Sigmoid colon (tissue), 7 donors: ENCODE measurements around the gene INVS. TPM values are rescaled to one million over a fixed set of nuclear protein-coding genes. Genes with fewer than 3 reads are reported as not detected.

ENCODE experiments used
- DNase-seq: peaks from one replicate; pipeline ENCODE4 v3.0.0-alpha.2; 2019
- H3K27ac ChIP-seq, 4 donors: fragments of 200-600 bp; sonication (generic); one replicate each; pipeline ENCODE4 v1.5.1; 2016 to 2019; ENCODE audit warnings: mild to moderate bottlenecking in 1 of 4
- H3K27me3 ChIP-seq, 3 donors: fragments of 200-600 bp; sonication (generic); one replicate each; pipeline ENCODE4 v1.5.1; 2019; ENCODE audit warnings: mild to moderate bottlenecking in 1 of 3
- H3K36me3 ChIP-seq, 4 donors: fragments of 200-600 bp; sonication (generic); one replicate each; pipeline ENCODE4 v1.5.1; 2016 to 2019
- H3K4me1 ChIP-seq, 4 donors: fragments of 200-600 bp; sonication (generic); one replicate each; pipeline ENCODE4 v1.5.1; 2017 to 2019
- H3K4me3 ChIP-seq, 4 donors: fragments of 200-600 bp; sonication (generic); one replicate each; pipeline ENCODE4 v1.5.1; 2017 to 2019; ENCODE audit warnings: mild to moderate bottlenecking in 2 of 4, moderate library complexity in 1 of 4
- H3K9me3 ChIP-seq, 4 donors: fragments of 200-600 bp in 3 of 4; sonication (generic) in 3 of 4; one replicate each; pipeline versions ENCODE4 v1.5.1 to v1.6.1; 2013 to 2019
- CTCF ChIP-seq, 4 experiments: fragments of 450-650 bp in 3 of 4; fragments of 200-600 bp in 1 of 4; IDR thresholded peaks; one replicate each; pipeline ENCODE4 v1.5.1; 2016 to 2019; ENCODE audit warnings: antibody characterized with exemption in 4 of 4, mild to moderate bottlenecking in 3 of 4, moderate library complexity in 2 of 4
- EP300 ChIP-seq, 4 donors: sonication (generic); formaldehyde crosslinking; IDR thresholded peaks; one replicate each; pipeline ENCODE4 v1.6.1; 2017; ENCODE audit warnings: antibody characterized with exemption in 4 of 4
- POLR2A ChIP-seq, 2 donors: fragments of 450-650 bp; IDR thresholded peaks; one replicate each; pipeline ENCODE4 v1.6.1; 2016; ENCODE audit warnings: antibody characterized with exemption in 2 of 2, mild to moderate bottlenecking in 2 of 2, moderate library complexity in 2 of 2
- POLR2AphosphoS5 ChIP-seq, 4 donors: sonication (generic); formaldehyde crosslinking; IDR thresholded peaks; one replicate each; pipeline ENCODE4 v1.6.1; 2017; ENCODE audit warnings: antibody characterized with exemption in 4 of 4
- WGBS, 2 donors: extraction: QIAGEN DNeasy Blood & Tissue Kit; methylation state at CpG; one replicate each; pipeline ENCODE4 v1.1.7; 2013; 5-methylcytosine and 5-hydroxymethylcytosine counted together
- intact Hi-C: fragments of 100-400 bp; cut with DNase I; formaldehyde crosslinking; loops from one replicate; pipeline ENCODE4 v1.15.1; 2023
- polyA plus RNA-seq, 3 donors: library from polyadenylated mRNA; stranded (reverse); fragments of 200-250 nt; gene quantifications; one replicate each; pipeline ENCODE4 v1.2.3, GENCODE V29; 2013
- total RNA-seq, 4 donors: library from RNA; depleted of rRNA; stranded (reverse); fragments of >200 nt; gene quantifications; one replicate each; pipeline ENCODE4 v1.1.0, GENCODE V29; 2016
- donor health status: healthy with polysubstance abuse.
- donor health status: Bipolar disorder and iron deficiency.
- donor health status: healthy.

INVS gene
- total and polyA plus RNA-seq, 7 donors = 1.2 to 41.3 (median 27.4) TPM

GRCh38 chr9:100096378-100096916 lies 2.6 kb upstream of the INVS start:
- Histone ChIP-seq H3K4me1 (peaks cover 0 to 31% (median 18%) of the 10 kb centered on the region in 4 donors), H3K27ac (no peak overlapping the region), H3K27me3 (no peaks in the 10 kb centered on the region), H3K9me3 (no peaks in the 10 kb centered on the region), H3K36me3 (no peaks in the 10 kb centered on the region), H3K4me3 (no peak overlapping the region)
- TF ChIP-seq CTCF (IDR thresholded peaks at IDR 0.05) (no peak), EP300 (IDR thresholded peaks at IDR 0.05) (no peak), POLR2A (IDR thresholded peaks at IDR 0.05) (no peak), POLR2AphosphoS5 (IDR thresholded peaks at IDR 0.05) (no peak)
- intact Hi-C loops = no loop called here
- WGBS, 2 donors = 79 to 84% methylated on average over 3 of the region's 3 CpGs
- no peak for DNase-seq

GRCh38 chr9:100098046-100098886 lies 777 bp upstream of the INVS start:
- Histone ChIP-seq H3K36me3 (peaks cover 0 to 9% (median 0%) of the 10 kb centered on the region in 4 donors), H3K9me3 (no peaks in the 10 kb centered on the region), H3K4me1 (peaks cover 0 to 31% (median 18%) of the 10 kb centered on the region in 4 donors), H3K27me3 (no peaks in the 10 kb centered on the region), H3K4me3 (peak overlapping the region; percentile 83 to 92 (median 86)), H3K27ac (peak overlapping the region; percentile 88 to 93 (median 92))
- peak; percentile 69 for DNase-seq
- intact Hi-C loops = loop anchor here (2.0 kb wide), 1 partner anchor 277 kb away; the partner anchor contains the start of gene NR4A3
- WGBS, 2 donors = 0 to 1% methylated on average over 37 of the region's 37 CpGs
- TF ChIP-seq POLR2A (IDR thresholded peaks at IDR 0.05) (no peak), POLR2AphosphoS5 (IDR thresholded peaks at IDR 0.05) (peak in 1 of 4 donors; percentile 8)

GRCh38 chr9:100099722-100100042 lies 639 bp downstream of the INVS start:
- Histone ChIP-seq H3K27ac (peak overlapping the region; percentile 88 to 93 (median 92)), H3K4me1 (peaks cover 0 to 31% (median 18%) of the 10 kb centered on the region in 4 donors), H3K4me3 (peak overlapping the region; percentile 83 to 92 (median 86)), H3K9me3 (no peaks in the 10 kb centered on the region), H3K36me3 (peaks cover 0 to 18% (median 7%) of the 10 kb centered on the region in 4 donors), H3K27me3 (no peaks in the 10 kb centered on the region)
- peak; percentile 63 for DNase-seq
- peak in 1 of 4 experiments; percentile 5 for TF ChIP-seq CTCF (IDR thresholded peaks at IDR 0.05)
- no peak for TF ChIP-seq EP300 (IDR thresholded peaks at IDR 0.05)
- intact Hi-C loops = loop anchor here (2.0 kb wide), 1 partner anchor 279 kb away; the partner anchor contains the start of gene NR4A3
- WGBS, 2 donors = 3 to 13% methylated on average over 10 of the region's 10 CpGs

- intact Hi-C loops = no loop called here
- TF ChIP-seq POLR2AphosphoS5 (IDR thresholded peaks at IDR 0.05) (no peak), EP300 (IDR thresholded peaks at IDR 0.05) (no peak), POLR2A (IDR thresholded peaks at IDR 0.05) (no peak), CTCF (IDR thresholded peaks at IDR 0.05) (no peak)
- no peaks in the 10 kb centered on the region for H3K9me3 ChIP-seq
- peak overlapping the region in 3 of 4 donors; percentile 83 to 88 (median 83) for H3K4me3 ChIP-seq
- WGBS, 2 donors = 67 to 85% methylated on average over 2 of the region's 2 CpGs
- no peak for DNase-seq
- no peaks in the 10 kb centered on the region for H3K27me3 ChIP-seq
- peaks cover 4 to 24% (median 8%) of the 10 kb centered on the region in 4 donors for H3K36me3 ChIP-seq
- H3K27ac ChIP-seq = peak overlapping the region; percentile 88 to 93 (median 92)
- peaks cover 0 to 31% (median 18%) of the 10 kb centered on the region in 4 donors for H3K4me1 ChIP-seq
These were observed 1.2 kb downstream of the INVS start for GRCh38 chr9:100100146-100100667.

GRCh38 chr9:100101608-100102007 lies 2.6 kb downstream of the INVS start:
- H3K27ac ChIP-seq = no peak overlapping the region
- no peak overlapping the region for H3K4me3 ChIP-seq
- no peak for TF ChIP-seq POLR2AphosphoS5 (IDR thresholded peaks at IDR 0.05)
- TF ChIP-seq CTCF (IDR thresholded peaks at IDR 0.05) = no peak
- TF ChIP-seq POLR2A (IDR thresholded peaks at IDR 0.05) = no peak
- no peak for TF ChIP-seq EP300 (IDR thresholded peaks at IDR 0.05)
- 94 to 95% methylated on average over 6 of the region's 6 CpGs for WGBS, 2 donors
- H3K27me3 ChIP-seq = no peaks in the 10 kb centered on the region
- no peaks in the 10 kb centered on the region for H3K9me3 ChIP-seq
- peaks cover 16 to 38% (median 19%) of the 10 kb centered on the region in 4 donors for H3K36me3 ChIP-seq
- no peak for DNase-seq
- intact Hi-C loops = no loop called here
- peaks cover 0 to 23% (median 18%) of the 10 kb centered on the region in 4 donors for H3K4me1 ChIP-seq
